C4-2B (cell line): ENCODE results near the gene MAGI2.

ENCODE experiments used
- ZFX ChIP-seq: fragments of 450-650 bp; IDR thresholded peaks from 2 replicates; pipeline ENCODE4 v1.6.1; 2017
- TF ChIP-seq, protein P1 (sequence below): fragments of 450-650 bp; conservative IDR thresholded peaks from 2 replicates; pipeline ENCODE4 v1.5.1; 2017; ENCODE audit warnings: mild to moderate bottlenecking

GRCh38 chr7:78172267-78172757, 1281.2 kb downstream of the MAGI2 start:
- TF ChIP-seq, protein P1, sequence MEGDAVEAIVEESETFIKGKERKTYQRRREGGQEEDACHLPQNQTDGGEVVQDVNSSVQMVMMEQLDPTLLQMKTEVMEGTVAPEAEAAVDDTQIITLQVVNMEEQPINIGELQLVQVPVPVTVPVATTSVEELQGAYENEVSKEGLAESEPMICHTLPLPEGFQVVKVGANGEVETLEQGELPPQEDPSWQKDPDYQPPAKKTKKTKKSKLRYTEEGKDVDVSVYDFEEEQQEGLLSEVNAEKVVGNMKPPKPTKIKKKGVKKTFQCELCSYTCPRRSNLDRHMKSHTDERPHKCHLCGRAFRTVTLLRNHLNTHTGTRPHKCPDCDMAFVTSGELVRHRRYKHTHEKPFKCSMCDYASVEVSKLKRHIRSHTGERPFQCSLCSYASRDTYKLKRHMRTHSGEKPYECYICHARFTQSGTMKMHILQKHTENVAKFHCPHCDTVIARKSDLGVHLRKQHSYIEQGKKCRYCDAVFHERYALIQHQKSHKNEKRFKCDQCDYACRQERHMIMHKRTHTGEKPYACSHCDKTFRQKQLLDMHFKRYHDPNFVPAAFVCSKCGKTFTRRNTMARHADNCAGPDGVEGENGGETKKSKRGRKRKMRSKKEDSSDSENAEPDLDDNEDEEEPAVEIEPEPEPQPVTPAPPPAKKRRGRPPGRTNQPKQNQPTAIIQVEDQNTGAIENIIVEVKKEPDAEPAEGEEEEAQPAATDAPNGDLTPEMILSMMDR, result no peak
- TF ChIP-seq ZFX, result no peak
